HG03280 (cell line): ENCODE measurements around the gene SLC39A10.

ENCODE experiments used
- ATAC-seq: cut with Tn5 transposase; IDR thresholded peaks from one replicate; pipeline ENCODE4 v1.9.1; 2021; ENCODE audit warnings: mild to moderate bottlenecking, moderate library complexity; ENCODE audit not compliant: unreplicated experiment

The SLC39A10 gene

GRCh38 chr2:195721042-195721441 lies 64.0 kb downstream of the SLC39A10 start:
- no peak for ATAC-seq

DNA sequence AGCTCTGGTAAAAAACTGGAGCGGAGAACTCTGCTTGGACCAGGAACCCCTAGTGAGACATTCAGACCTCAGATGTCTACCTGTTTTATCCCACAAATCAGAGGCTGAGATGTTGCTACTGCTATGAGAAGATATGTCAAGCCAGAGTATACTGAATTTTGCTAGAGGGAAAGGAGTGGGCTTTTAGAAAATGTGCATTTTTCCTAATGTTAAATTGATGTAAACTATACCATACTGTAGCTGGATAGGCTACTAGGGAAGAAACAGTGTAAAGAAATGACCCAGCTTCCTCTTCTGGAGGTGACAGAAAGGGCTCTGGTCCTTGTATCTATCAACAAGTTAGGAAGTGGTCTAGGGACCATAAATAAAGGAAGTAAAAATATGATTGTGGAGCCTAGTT lies 65.0 kb downstream of the SLC39A10 start:
- no peak for ATAC-seq

GRCh38 chr2:195727106-195727505 lies 70.1 kb downstream of the SLC39A10 start:
- ATAC-seq: no peak

DNA sequence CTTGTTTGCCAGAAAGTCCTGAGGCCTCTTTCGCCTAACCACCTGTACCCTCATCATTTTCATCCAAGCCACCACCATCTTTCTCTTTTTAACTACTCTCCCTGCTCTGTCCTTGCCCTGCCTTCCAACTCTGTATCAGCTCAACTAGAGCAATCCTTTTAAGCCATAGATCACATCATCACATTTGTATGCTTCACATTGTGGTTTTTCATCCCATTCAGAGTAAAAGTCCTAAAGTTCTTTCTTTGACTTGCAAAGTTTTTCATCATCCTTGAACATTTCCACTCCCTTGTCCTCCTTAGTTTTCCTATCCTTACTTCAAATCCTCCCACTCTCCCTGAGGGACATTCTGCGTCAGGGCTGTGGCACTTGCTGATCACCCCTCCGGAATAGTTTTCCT lies 73.9 kb downstream of the SLC39A10 start:
- no peak for ATAC-seq

- no peak for ATAC-seq
Measured at GRCh38 chr2:195732574-195732973, 75.5 kb downstream of the SLC39A10 start.

- ATAC-seq: no peak
Measured at GRCh38 chr2:195733831-195734230, 76.8 kb downstream of the SLC39A10 start.

DNA sequence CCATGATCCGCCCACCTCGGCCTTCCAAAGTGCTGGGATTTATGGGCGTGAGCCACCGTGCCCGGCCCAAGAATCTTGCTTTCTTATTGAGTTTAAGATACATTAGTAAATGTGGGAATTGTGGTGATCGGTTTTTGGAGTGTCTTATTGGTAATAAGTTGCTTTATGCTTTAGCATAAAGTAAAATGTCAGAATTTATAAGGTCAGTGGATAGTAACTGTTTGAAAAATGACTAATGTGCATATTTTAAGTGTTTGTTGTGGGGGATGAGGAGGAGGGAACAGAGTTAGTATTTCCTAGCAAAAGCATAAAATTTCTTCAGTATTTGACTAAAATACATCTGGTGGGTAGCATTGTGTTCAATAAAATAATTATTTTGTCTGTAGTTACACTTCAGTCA lies 77.4 kb downstream of the SLC39A10 start:
- ATAC-seq: no peak

DNA sequence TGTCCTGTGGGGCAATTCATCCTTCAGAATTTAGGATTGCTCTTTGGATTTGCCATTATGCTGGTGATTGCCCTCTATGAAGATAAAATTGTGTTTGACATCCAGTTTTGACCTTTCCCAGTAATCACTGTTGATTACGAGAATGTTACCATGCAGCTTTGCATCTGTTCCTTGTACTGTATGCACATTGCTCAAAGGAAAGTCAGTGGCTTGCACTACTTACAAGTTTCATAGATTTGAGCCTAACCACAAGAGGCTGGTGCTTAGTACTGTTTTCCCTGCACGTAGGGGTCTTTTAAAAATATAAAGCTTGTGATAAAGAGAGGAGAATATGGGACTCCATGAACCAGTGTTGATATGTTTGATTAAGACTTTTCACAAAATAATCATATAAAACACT lies 77.9 kb downstream of the SLC39A10 start:
- no peak for ATAC-seq

- no peak for ATAC-seq
Measured at GRCh38 chr2:195735347-195735746, 78.3 kb downstream of the SLC39A10 start.

- no peak for ATAC-seq
Measured at GRCh38 chr2:195737511-195738325, 80.7 kb downstream of the SLC39A10 start.

DNA sequence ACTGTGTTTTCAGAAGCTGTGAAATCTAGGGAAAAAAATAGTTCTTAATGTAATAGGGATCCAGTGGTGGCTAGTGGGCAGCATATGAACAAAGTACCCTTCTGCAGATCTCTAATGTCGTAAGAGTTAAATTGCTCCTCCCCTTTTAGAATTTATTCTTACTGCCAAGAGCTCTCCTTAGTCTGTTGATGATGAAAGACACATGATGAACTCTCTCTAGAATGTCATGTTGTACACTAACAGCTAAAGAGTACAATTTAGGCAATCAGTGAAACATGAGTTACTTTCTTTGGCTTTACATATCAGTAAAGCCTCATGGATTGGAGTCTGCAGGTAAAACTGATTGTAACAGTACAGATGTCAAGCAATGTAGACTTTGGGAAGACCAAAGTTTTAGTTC lies 84.2 kb downstream of the SLC39A10 start:
- no peak for ATAC-seq

DNA sequence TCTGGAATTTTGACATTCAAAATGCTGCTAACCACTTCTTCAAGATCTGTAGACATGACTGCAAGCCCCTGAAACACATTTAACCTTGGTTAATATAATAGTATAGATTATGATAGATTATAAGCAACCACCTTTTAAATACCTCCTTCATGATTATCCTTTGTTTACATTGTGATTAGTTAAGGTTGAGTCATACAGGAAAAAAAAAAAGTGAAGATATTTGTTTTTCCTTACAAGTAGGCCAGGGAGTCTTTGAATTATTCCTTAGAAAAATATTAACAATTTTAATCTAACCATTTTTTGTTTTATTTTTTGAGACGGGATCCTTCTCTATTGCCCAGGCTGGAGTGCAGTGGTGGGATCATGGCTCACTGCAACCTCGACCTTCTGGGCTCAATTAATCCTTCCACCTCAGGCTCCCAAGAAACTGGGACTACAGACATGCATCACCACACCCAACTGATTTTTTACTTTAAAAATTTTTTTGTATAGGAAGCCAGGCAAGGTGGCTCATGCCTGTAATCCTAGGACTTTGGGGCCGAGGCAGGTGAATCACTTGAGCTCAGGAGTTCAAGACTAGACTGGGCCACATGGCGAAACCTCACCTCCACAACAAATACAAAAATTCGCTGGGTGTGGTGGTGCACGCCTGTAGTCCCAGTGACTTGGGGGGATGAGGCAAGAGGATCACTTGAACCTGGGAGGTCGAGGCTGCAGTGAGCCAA lies 99.4 kb downstream of the SLC39A10 start:
- ATAC-seq: no peak

DNA sequence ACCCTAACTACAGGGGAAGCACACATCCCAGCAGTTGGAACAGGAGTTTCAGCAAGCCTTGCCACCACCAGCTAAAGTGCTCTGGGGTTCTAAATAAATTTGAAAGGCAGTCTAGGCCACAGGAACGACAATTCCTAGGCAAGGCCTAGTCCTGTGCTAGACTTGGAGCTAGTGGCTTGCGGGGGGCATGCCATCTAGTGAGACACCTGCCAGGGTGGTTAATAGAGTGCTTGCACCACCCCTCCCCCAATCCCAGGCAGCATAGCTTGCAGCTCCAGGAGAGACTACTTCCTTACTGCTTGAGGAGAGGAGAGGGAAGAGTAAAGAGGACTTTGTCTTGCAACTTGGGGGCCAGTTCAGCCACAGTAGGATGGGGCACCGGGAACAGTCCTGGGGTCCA lies 101.8 kb downstream of the SLC39A10 start:
- ATAC-seq: no peak

DNA sequence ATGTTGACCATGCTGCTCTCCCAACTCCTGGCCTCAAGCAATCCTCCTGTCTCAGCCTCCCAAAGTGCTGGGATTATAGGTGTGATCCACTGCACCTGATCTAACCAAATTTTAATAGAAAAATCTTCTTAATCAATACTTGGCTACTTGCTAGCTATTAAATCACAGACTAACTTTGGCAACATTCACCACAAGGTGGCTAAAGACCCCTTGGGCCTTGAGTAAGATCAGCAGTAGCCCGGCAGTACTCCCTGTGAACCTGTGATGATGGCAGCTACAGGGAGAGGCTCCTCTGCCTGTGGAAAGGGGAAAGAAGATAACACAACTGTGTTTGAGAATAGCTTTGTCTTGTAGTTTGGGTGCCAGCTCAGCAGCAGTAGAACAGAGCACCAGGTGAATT lies 102.9 kb downstream of the SLC39A10 start:
- ATAC-seq: no peak

- no peak for ATAC-seq
Measured at GRCh38 chr2:195763866-195764265, 106.8 kb downstream of the SLC39A10 start.

DNA sequence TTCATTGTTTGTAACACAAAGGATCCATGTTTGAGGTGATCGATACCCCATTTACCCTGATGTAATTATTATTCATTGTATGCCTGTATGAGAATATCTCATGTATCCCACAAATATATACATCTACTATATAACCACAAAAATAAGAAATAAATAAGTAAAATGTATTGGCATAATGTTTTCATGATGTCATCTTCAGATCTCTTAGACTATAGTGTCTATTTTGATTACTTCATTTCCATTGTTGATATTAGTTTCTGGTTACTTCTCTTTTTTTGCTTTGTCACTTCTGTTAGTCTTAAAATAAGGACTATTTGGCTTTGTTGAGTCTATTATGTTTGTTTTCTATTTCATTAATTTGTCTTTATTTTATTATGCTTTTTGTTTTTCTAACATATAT lies 109.7 kb downstream of the SLC39A10 start:
- no peak for ATAC-seq

GRCh38 chr2:195768431-195768830 lies 111.4 kb downstream of the SLC39A10 start:
- no peak for ATAC-seq

DNA sequence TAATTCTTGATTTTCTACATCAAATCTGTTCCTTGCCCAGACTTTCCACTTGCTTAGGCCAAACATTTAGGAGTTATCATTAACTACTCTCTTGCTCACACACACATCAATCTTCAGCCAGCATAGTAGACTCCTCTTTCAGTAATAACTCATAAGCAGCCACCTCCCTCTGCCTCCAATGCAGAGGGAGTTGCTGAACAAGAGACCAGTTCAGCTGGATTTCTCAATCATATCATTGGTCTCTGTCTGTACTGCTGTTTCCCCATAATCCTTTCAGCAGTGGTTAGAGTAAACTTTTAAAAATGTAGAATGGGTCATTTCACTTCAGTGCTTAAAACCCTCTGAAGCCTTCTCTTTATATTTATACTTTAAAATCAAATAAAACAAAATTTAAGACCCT lies 112.9 kb downstream of the SLC39A10 start:
- ATAC-seq: no peak

DNA sequence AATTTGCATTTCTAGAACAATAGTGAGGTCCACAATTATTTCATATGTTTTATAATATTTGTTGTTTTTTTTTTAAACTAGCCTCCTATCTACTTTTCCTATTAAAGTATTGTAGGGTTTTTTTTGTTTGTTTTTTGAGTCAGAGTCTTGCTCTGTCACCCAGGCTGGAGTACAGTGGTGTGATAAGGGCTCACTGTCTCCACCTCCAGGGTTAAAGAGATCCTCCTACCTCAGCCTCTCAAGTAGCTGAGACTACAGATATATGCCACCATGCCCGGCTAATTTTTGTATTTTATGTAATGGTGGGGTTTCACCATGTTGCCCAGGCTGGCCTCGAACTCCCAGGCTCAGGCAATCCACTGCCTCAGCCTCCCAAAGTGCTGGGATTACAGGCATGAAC lies 122.5 kb downstream of the SLC39A10 start:
- ATAC-seq: no peak

DNA sequence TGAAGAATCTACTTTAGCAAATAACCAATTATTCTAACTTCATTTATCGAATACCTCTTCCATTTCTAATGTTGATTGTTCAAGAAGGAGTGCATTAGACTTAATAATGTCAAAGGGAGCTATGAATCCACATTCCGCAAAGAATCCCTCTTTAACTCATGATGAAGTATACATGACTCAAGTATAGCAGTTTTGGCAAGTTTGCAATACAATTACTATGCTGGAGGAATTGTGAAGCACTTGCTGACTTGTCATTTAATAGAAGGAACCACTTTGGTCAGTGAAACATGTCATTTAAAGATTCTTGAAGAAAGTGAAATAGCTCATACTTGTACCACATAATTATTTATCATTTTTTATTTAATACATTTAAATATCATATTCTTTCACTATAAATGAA lies 125.1 kb downstream of the SLC39A10 start:
- no peak for ATAC-seq
